ENCODE results near the gene SPRED2.

Gene SPRED2

GRCh38 chr2:65279756-65280155 is 152.6 kb downstream of the SPRED2 start:
- TF ChIP-seq SIN3A (IDR thresholded peaks at IDR 0.05; ENCODE audit: borderline replicate concordance, insufficient read depth, low read length): no peak
- no peak for TF ChIP-seq POLR2AphosphoS5 (IDR thresholded peaks at IDR 0.05; ENCODE audit: low read depth, low read length)
- TF ChIP-seq TAF1 (IDR thresholded peaks at IDR 0.05; ENCODE audit: borderline replicate concordance, insufficient read depth, low read length): no peak
- TF ChIP-seq FOXP2 (optimal IDR thresholded peaks at IDR 0.05; ENCODE audit: borderline replicate concordance, extremely low read depth, extremely low read length, insufficient read depth): no peak
- no peak for TF ChIP-seq REST (IDR thresholded peaks at IDR 0.05; ENCODE audit: insufficient read depth in 1 of 2, low read depth in 2 of 2, low read length in 2 of 2)

GRCh38 chr2:65278531-65278981 is 153.8 kb downstream of the SPRED2 start:
- TF ChIP-seq REST (IDR thresholded peaks at IDR 0.05; ENCODE audit: insufficient read depth in 1 of 2, low read depth in 2 of 2, low read length in 2 of 2) (peak in 1 of 2 experiments; percentile 50; a peak in 1 of 4 replicates), TAF1 (IDR thresholded peaks at IDR 0.05; ENCODE audit: borderline replicate concordance, insufficient read depth, low read length) (no peak), SIN3A (IDR thresholded peaks at IDR 0.05; ENCODE audit: borderline replicate concordance, insufficient read depth, low read length) (no peak)

- TF ChIP-seq REST (IDR thresholded peaks at IDR 0.05; ENCODE audit: insufficient read depth in 1 of 2, low read depth in 2 of 2, low read length in 2 of 2) (no peak), POLR2AphosphoS5 (IDR thresholded peaks at IDR 0.05; ENCODE audit: low read depth, low read length) (no peak), TAF1 (IDR thresholded peaks at IDR 0.05; ENCODE audit: borderline replicate concordance, insufficient read depth, low read length) (no peak), FOXP2 (optimal IDR thresholded peaks at IDR 0.05; ENCODE audit: borderline replicate concordance, extremely low read depth, extremely low read length, insufficient read depth) (no peak)
Observed at GRCh38 chr2:65277791-65278483, 154.5 kb downstream of the SPRED2 start.

GRCh38 chr2:65277118-65277517 is 155.3 kb downstream of the SPRED2 start:
- TF ChIP-seq TAF1 (IDR thresholded peaks at IDR 0.05; ENCODE audit: borderline replicate concordance, insufficient read depth, low read length) (no peak), FOXP2 (optimal IDR thresholded peaks at IDR 0.05; ENCODE audit: borderline replicate concordance, extremely low read depth, extremely low read length, insufficient read depth) (no peak), REST (IDR thresholded peaks at IDR 0.05; ENCODE audit: insufficient read depth in 1 of 2, low read depth in 2 of 2, low read length in 2 of 2) (no peak), SIN3A (IDR thresholded peaks at IDR 0.05; ENCODE audit: borderline replicate concordance, insufficient read depth, low read length) (no peak), POLR2AphosphoS5 (IDR thresholded peaks at IDR 0.05; ENCODE audit: low read depth, low read length) (no peak)

- TF ChIP-seq SIN3A (IDR thresholded peaks at IDR 0.05; ENCODE audit: borderline replicate concordance, insufficient read depth, low read length): no peak
- TF ChIP-seq REST (IDR thresholded peaks at IDR 0.05; ENCODE audit: insufficient read depth in 1 of 2, low read depth in 2 of 2, low read length in 2 of 2): no peak
- no peak for TF ChIP-seq FOXP2 (optimal IDR thresholded peaks at IDR 0.05; ENCODE audit: borderline replicate concordance, extremely low read depth, extremely low read length, insufficient read depth)
- TF ChIP-seq TAF1 (IDR thresholded peaks at IDR 0.05; ENCODE audit: borderline replicate concordance, insufficient read depth, low read length): no peak
- TF ChIP-seq POLR2AphosphoS5 (IDR thresholded peaks at IDR 0.05; ENCODE audit: low read depth, low read length): no peak
Observed at GRCh38 chr2:65276609-65277008, 155.8 kb downstream of the SPRED2 start.

Measured in PFSK-1 (cell line).